PC-3 (cell line): ENCODE measurements around the gene NCMAP. TPM values are rescaled to one million over a fixed set of nuclear protein-coding genes. Genes with fewer than 3 reads are reported as not detected.

ENCODE experiments used
- ATAC-seq: fragments of 200-7000 bp; cut with Tn5 transposase; 2 replicates; pipeline ENCODE4 v1.9.1; 2020; ENCODE audit warnings: mild to moderate bottlenecking, moderate library complexity
- BruUV-seq: library from RNA; stranded (reverse); fragments of 400-500 nt; replicated peaks from 2 replicates; lab custom pipeline; 2021; lab: Mats Ljungman, UMichigan
- CTCF ChIA-PET: fragments of 300-600 bp; sonication (Branson Sonifier 250); formaldehyde crosslinking; loops from one replicate; lab custom pipeline; 2022; ENCODE audit warnings: antibody characterized with exemption; lab: Charles Lee
- POLR2A ChIA-PET: fragments of 300-600 bp; sonication (Branson Sonifier 250); formaldehyde crosslinking; loops from one replicate; lab custom pipeline; 2022; ENCODE audit warnings: antibody characterized with exemption; ENCODE audit not compliant: unreplicated experiment; lab: Charles Lee
- DNase-seq: peaks from one replicate; pipeline ENCODE4 v3.0.0-alpha.2; 2015
- H2AFZ ChIP-seq: fragments of 300-600 bp; sonication (generic); 2 replicates; pipeline ENCODE4 v1.6.0; 2016; ENCODE audit warnings: antibody characterized with exemption, low read length
- H3F3A ChIP-seq: fragments of 300-600 bp; sonication (generic); one replicate; pipeline ENCODE4 v1.6.0; 2017; ENCODE audit warnings: antibody characterized with exemption, low read length, control low read depth, mild to moderate bottlenecking; ENCODE audit not compliant: unreplicated experiment
- H3K27ac ChIP-seq: fragments of 300-600 bp; sonication (generic); 2 replicates; pipeline ENCODE4 v1.5.1; 2016; ENCODE audit warnings: mild to moderate bottlenecking, low read length
- H3K27me3 ChIP-seq: fragments of 300-600 bp; sonication (generic); 2 replicates; pipeline ENCODE4 v1.6.1; 2016; ENCODE audit warnings: low read length, mixed read lengths
- H3K36me3 ChIP-seq: fragments of 300-600 bp; sonication (generic); 2 replicates; pipeline ENCODE4 v1.6.1; 2016; ENCODE audit warnings: low read depth, mixed run types, low read length, mixed read lengths
- H3K4me1 ChIP-seq: fragments of 300-600 bp; sonication (generic); 2 replicates; pipeline ENCODE4 v1.5.1; 2016; ENCODE audit warnings: low read length; ENCODE audit not compliant: insufficient read depth
- H3K4me2 ChIP-seq: fragments of 300-600 bp; sonication (generic); 2 replicates; pipeline ENCODE4 v1.6.0; 2016; ENCODE audit warnings: low read length
- H3K4me3 ChIP-seq: fragments of 300-600 bp; sonication (generic); 2 replicates; pipeline ENCODE4 v1.5.1; 2016; ENCODE audit warnings: mild to moderate bottlenecking, low read length, mixed read lengths
- H3K79me2 ChIP-seq: fragments of 300-600 bp; sonication (generic); 2 replicates; pipeline ENCODE4 v1.6.1; 2017; ENCODE audit warnings: low read length, mixed read lengths
- H3K9ac ChIP-seq: fragments of 300-600 bp; sonication (generic); 2 replicates; pipeline ENCODE4 v1.6.0; 2016; ENCODE audit warnings: mild to moderate bottlenecking, low read length
- H3K9me2 ChIP-seq: fragments of 300-600 bp; sonication (generic); replicated peaks from 2 replicates; pipeline ENCODE4 v1.6.1; 2016; ENCODE audit warnings: mixed run types, low read length, mixed read lengths
- H3K9me3 ChIP-seq: fragments of 300-600 bp; sonication (generic); 2 replicates; pipeline ENCODE4 v1.6.1; 2016; ENCODE audit warnings: low read length, mixed read lengths
- H4K20me1 ChIP-seq: fragments of 300-600 bp; sonication (generic); 2 replicates; pipeline ENCODE4 v1.6.1; 2016; ENCODE audit warnings: low read length, mixed read lengths
- EZH2 ChIP-seq: fragments of 300-600 bp; sonication (generic); IDR thresholded peaks from one replicate; pipeline ENCODE4 v1.6.1; 2017; ENCODE audit warnings: antibody characterized with exemption, mild to moderate bottlenecking, low read length; ENCODE audit not compliant: unreplicated experiment
- EZH2phosphoT487 ChIP-seq: fragments of 300-600 bp; sonication (generic); IDR thresholded peaks from 2 replicates; pipeline ENCODE4 v1.6.1; 2018; ENCODE audit warnings: mild to moderate bottlenecking, antibody characterized with exemption, low read length, borderline replicate concordance
- intact Hi-C: fragments of 100-400 bp; cut with micrococcal nuclease; formaldehyde crosslinking; loops from 2 replicates; pipeline ENCODE4 v1.9.0; 2023
- total RNA-seq: library from RNA; depleted of rRNA; stranded (reverse); fragments of >200 nt; gene quantifications from 2 replicates; pipeline ENCODE4 v1.2.3, GENCODE V29; 2014
- TF ChIP-seq, protein P1 (sequence below): fragments of 300-600 bp; sonication (generic); conservative IDR thresholded peaks from 2 replicates; pipeline ENCODE4 v1.5.1; 2017; ENCODE audit warnings: antibody characterized with exemption, low read depth, mild to moderate bottlenecking, low read length

The NCMAP gene
- total RNA-seq, 1 experiment from 2014 or later, result 1.8 TPM

GRCh38 chr1:24635195-24635843, 79.4 kb downstream of the NCMAP start:
- H3F3A ChIP-seq, result no peaks in the 10 kb centered on the region
- H3K4me2 ChIP-seq, result 0 out of 2 replicates have a peak overlapping the region, but pooled peaks have one; percentile 2
- no peak overlapping the region for H3K4me3 ChIP-seq
- H3K9me2 ChIP-seq, result no peaks in the 10 kb centered on the region
- H3K9me3 ChIP-seq, result no peaks in the 10 kb centered on the region
- no peaks in the 10 kb centered on the region for H3K36me3 ChIP-seq
- no peak overlapping the region for H3K27ac ChIP-seq
- intact Hi-C loops, result loop anchor here (1.0 to 10.0 kb wide), 4 partner anchors 42 to 437 kb away; partner anchors contain the start of gene RCAN3
- no peaks in the 10 kb centered on the region for H4K20me1 ChIP-seq
- ChIA-PET POLR2A (interaction anchor here (0.6 kb wide), 1 partner anchor 135 kb away, joined by 4 read pairs; no protein-coding TSS in a partner anchor), CTCF (no interaction called here)
- no TSS peak for BruUV-seq
- no peak for TF ChIP-seq EZH2phosphoT487
- TF ChIP-seq, protein P1, sequence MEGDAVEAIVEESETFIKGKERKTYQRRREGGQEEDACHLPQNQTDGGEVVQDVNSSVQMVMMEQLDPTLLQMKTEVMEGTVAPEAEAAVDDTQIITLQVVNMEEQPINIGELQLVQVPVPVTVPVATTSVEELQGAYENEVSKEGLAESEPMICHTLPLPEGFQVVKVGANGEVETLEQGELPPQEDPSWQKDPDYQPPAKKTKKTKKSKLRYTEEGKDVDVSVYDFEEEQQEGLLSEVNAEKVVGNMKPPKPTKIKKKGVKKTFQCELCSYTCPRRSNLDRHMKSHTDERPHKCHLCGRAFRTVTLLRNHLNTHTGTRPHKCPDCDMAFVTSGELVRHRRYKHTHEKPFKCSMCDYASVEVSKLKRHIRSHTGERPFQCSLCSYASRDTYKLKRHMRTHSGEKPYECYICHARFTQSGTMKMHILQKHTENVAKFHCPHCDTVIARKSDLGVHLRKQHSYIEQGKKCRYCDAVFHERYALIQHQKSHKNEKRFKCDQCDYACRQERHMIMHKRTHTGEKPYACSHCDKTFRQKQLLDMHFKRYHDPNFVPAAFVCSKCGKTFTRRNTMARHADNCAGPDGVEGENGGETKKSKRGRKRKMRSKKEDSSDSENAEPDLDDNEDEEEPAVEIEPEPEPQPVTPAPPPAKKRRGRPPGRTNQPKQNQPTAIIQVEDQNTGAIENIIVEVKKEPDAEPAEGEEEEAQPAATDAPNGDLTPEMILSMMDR, result peak; percentile 88
- ATAC-seq (peak; percentile 82), DNase-seq (peak; percentile 85)
- H3K9ac ChIP-seq, result no peak overlapping the region
- peaks cover 11% of the 10 kb centered on the region; the same call in 1 of the 2 replicates for H3K4me1 ChIP-seq
- H2AFZ ChIP-seq, result 0 out of 2 replicates have a peak overlapping the region, but pooled peaks have one; percentile 16
- no peaks in the 10 kb centered on the region for H3K79me2 ChIP-seq
- H3K27me3 ChIP-seq, result no peaks in the 10 kb centered on the region

GRCh38 chr1:24636661-24637357, 80.9 kb downstream of the NCMAP start:
- H3K4me1 ChIP-seq, result peaks cover 15% of the 10 kb centered on the region
- no peak overlapping the region for H2AFZ ChIP-seq
- intact Hi-C loops, result loop anchor here (10.0 kb wide), 1 partner anchor 132 kb away; the partner anchor contains the start of gene RCAN3
- no peaks in the 10 kb centered on the region for H3K36me3 ChIP-seq
- peaks cover 6% of the 10 kb centered on the region for H3K79me2 ChIP-seq
- no peaks in the 10 kb centered on the region for H3K9me3 ChIP-seq
- no peak overlapping the region for H3K27ac ChIP-seq
- no peak for DNase-seq
- H3K4me3 ChIP-seq, result no peak overlapping the region
- TF ChIP-seq EZH2 (no peak), EZH2phosphoT487 (no peak)
- TF ChIP-seq, protein P1, result no peak
- no peak for ATAC-seq
- no peaks in the 10 kb centered on the region for H4K20me1 ChIP-seq
- H3K9ac ChIP-seq, result no peak overlapping the region
- CTCF ChIA-PET, result interaction anchor here (0.6 kb wide), 1 partner anchor 220 kb away, joined by 3 read pairs; no protein-coding TSS in a partner anchor
- no peak overlapping the region for H3K4me2 ChIP-seq
- H3F3A ChIP-seq, result no peaks in the 10 kb centered on the region
- H3K9me2 ChIP-seq, result no peaks in the 10 kb centered on the region
- BruUV-seq, result no TSS peak
- H3K27me3 ChIP-seq, result no peaks in the 10 kb centered on the region
- POLR2A ChIA-PET, result no interaction called here
